MM.1S (cell line): ENCODE measurements around the gene HIVEP1.

Experiments used
- DNase-seq: peaks from one replicate; pipeline ENCODE4 v3.0.0-alpha.2; 2015
- H2AFZ ChIP-seq: fragments of 300-600 bp; sonication (generic); 2 replicates; pipeline ENCODE4 v1.6.0; 2016; ENCODE audit warnings: antibody characterized with exemption, low read length
- H3F3A ChIP-seq: fragments of 300-600 bp; sonication (generic); 2 replicates; pipeline ENCODE4 v1.6.1; 2016; ENCODE audit warnings: mild to moderate bottlenecking, antibody characterized with exemption, low read length, moderate library complexity, mixed read lengths; ENCODE audit not compliant: insufficient read depth
- H3K27ac ChIP-seq: fragments of 300-600 bp; sonication (generic); 2 replicates; pipeline ENCODE4 v1.5.1; 2016; ENCODE audit warnings: mild to moderate bottlenecking, low read length
- H3K27me3 ChIP-seq: fragments of 300-600 bp; sonication (generic); replicated peaks from 2 replicates; pipeline ENCODE4 v1.6.0; 2016; ENCODE audit warnings: low read length; ENCODE audit not compliant: insufficient read depth
- H3K36me3 ChIP-seq: fragments of 300-600 bp; sonication (generic); replicated peaks from 2 replicates; pipeline ENCODE4 v1.6.1; 2016; ENCODE audit warnings: mild to moderate bottlenecking, low read length, mixed read lengths; ENCODE audit not compliant: insufficient read depth
- H3K4me1 ChIP-seq: fragments of 300-600 bp; sonication (generic); 2 replicates; pipeline ENCODE4 v1.6.1; 2016; ENCODE audit warnings: low read length, mixed read lengths
- H3K4me2 ChIP-seq: fragments of 300-600 bp; sonication (generic); 2 replicates; pipeline ENCODE4 v1.6.0; 2016; ENCODE audit warnings: low read depth, low read length
- H3K4me3 ChIP-seq: fragments of 300-600 bp; sonication (generic); 2 replicates; pipeline ENCODE4 v1.5.1; 2016; ENCODE audit warnings: low read length, mixed read lengths
- H3K79me2 ChIP-seq: fragments of 300-600 bp; sonication (generic); 2 replicates; pipeline ENCODE4 v1.6.1; 2016; ENCODE audit warnings: mixed run types, low read length, mixed read lengths
- H3K9ac ChIP-seq: fragments of 300-600 bp; sonication (generic); 2 replicates; pipeline ENCODE4 v1.6.1; 2016; ENCODE audit warnings: low read length, mixed read lengths
- H3K9me2 ChIP-seq: fragments of 300-600 bp; sonication (generic); replicated peaks from 2 replicates; pipeline ENCODE4 v1.6.1; 2016; ENCODE audit warnings: mild to moderate bottlenecking, low read length, mixed read lengths; ENCODE audit not compliant: insufficient read depth
- H3K9me3 ChIP-seq: fragments of 300-600 bp; sonication (generic); replicated peaks from 2 replicates; pipeline ENCODE4 v1.6.1; 2016; ENCODE audit warnings: mild to moderate bottlenecking, low read length, mixed read lengths; ENCODE audit not compliant: insufficient read depth
- H4K20me1 ChIP-seq: fragments of 300-600 bp; sonication (generic); 2 replicates; pipeline ENCODE4 v1.6.1; 2016; ENCODE audit warnings: mild to moderate bottlenecking, low read length, moderate library complexity, mixed read lengths; ENCODE audit not compliant: insufficient read depth
- CTCF ChIP-seq: fragments of 300-600 bp; sonication (generic); IDR thresholded peaks from 2 replicates; pipeline ENCODE4 v1.5.1; 2016; ENCODE audit warnings: antibody characterized with exemption, low read length, mixed read lengths
- EZH2 ChIP-seq: fragments of 300-600 bp; sonication (generic); optimal IDR thresholded peaks from 2 replicates; pipeline ENCODE3; 2017; ENCODE audit warnings: low read depth, mild to moderate bottlenecking, antibody characterized with exemption, low read length, mixed read lengths
- EZH2phosphoT487 ChIP-seq: fragments of 300-600 bp; sonication (generic); IDR thresholded peaks from 2 replicates; pipeline ENCODE4 v1.6.1; 2018; ENCODE audit warnings: antibody characterized with exemption, low read length

The HIVEP1 gene

GRCh38 chr6:11975353-11975977 lies 36.6 kb upstream of the HIVEP1 start:
- H3K36me3 ChIP-seq: no peaks in the 10 kb centered on the region
- no peak overlapping the region for H3K27ac ChIP-seq
- DNase-seq: no peak
- H2AFZ ChIP-seq: no peak overlapping the region
- TF ChIP-seq EZH2 (no peak), EZH2phosphoT487 (no peak), CTCF (no peak)
- H3K79me2 ChIP-seq: no peaks in the 10 kb centered on the region
- H3F3A ChIP-seq: no peaks in the 10 kb centered on the region
- no peaks in the 10 kb centered on the region for H4K20me1 ChIP-seq
- H3K27me3 ChIP-seq: no peaks in the 10 kb centered on the region
- no peaks in the 10 kb centered on the region for H3K4me1 ChIP-seq
- H3K9ac ChIP-seq: no peak overlapping the region
- H3K4me3 ChIP-seq: no peak overlapping the region
- no peaks in the 10 kb centered on the region for H3K9me3 ChIP-seq
- H3K4me2 ChIP-seq: no peak overlapping the region
- no peaks in the 10 kb centered on the region for H3K9me2 ChIP-seq

- no peak overlapping the region for H3K4me2 ChIP-seq
Observed at GRCh38 chr6:11976489-11976888, 35.6 kb upstream of the HIVEP1 start.

DNA sequence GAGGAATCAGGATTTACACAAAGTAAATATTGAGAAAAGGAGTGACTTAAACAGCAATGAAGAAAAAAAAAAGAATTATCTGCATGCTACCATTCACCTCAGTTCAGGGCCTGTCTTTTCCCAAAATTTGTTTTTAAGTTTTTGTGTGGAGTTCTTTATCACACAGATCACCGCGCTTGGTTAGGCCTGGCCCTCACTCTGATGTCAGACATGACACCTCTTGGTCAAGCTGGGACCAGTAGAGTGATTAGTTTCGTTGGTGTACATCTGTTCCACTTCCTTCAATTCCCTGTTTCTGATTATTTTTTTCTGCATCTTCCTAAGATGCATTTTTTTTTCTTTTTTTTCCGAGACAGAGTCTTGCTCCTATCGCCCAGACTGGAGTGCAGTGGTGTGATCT lies 34.9 kb upstream of the HIVEP1 start:
- H3K4me3 ChIP-seq: no peak overlapping the region
- H2AFZ ChIP-seq: no peak overlapping the region
- no peaks in the 10 kb centered on the region for H3K4me1 ChIP-seq
- H3K79me2 ChIP-seq: no peaks in the 10 kb centered on the region
- no peaks in the 10 kb centered on the region for H3K36me3 ChIP-seq
- no peak for DNase-seq
- no peak overlapping the region for H3K9ac ChIP-seq
- TF ChIP-seq CTCF: no peak
- no peak for TF ChIP-seq EZH2phosphoT487
- no peak for TF ChIP-seq EZH2
- no peaks in the 10 kb centered on the region for H3K27me3 ChIP-seq
- no peaks in the 10 kb centered on the region for H3F3A ChIP-seq
- H3K27ac ChIP-seq: no peak overlapping the region
- H4K20me1 ChIP-seq: no peaks in the 10 kb centered on the region
- H3K9me3 ChIP-seq: no peaks in the 10 kb centered on the region
- H3K9me2 ChIP-seq: no peaks in the 10 kb centered on the region
- no peak overlapping the region for H3K4me2 ChIP-seq

More at GRCh38 chr6:11976489-11976888, 35.6 kb upstream of the HIVEP1 start:
- Histone ChIP-seq H2AFZ (no peak overlapping the region), H3K4me1 (no peaks in the 10 kb centered on the region), H3K9me2 (no peaks in the 10 kb centered on the region), H3K9ac (no peak overlapping the region), H3F3A (no peaks in the 10 kb centered on the region), H3K36me3 (no peaks in the 10 kb centered on the region), H3K9me3 (no peaks in the 10 kb centered on the region), H3K4me3 (no peak overlapping the region), H3K79me2 (no peaks in the 10 kb centered on the region), H3K27ac (no peak overlapping the region), H4K20me1 (no peaks in the 10 kb centered on the region), H3K27me3 (no peaks in the 10 kb centered on the region)
- no peak for DNase-seq
- TF ChIP-seq CTCF (no peak), EZH2 (no peak), EZH2phosphoT487 (no peak)
